Left hindlimb (tissue), 1 donor: Measurements from ENCODE around the gene STRN3.

Experiments used
- DNase-seq: peaks from one replicate; pipeline ENCODE4 v3.0.0-alpha.2; 2018

The STRN3 gene

DNA sequence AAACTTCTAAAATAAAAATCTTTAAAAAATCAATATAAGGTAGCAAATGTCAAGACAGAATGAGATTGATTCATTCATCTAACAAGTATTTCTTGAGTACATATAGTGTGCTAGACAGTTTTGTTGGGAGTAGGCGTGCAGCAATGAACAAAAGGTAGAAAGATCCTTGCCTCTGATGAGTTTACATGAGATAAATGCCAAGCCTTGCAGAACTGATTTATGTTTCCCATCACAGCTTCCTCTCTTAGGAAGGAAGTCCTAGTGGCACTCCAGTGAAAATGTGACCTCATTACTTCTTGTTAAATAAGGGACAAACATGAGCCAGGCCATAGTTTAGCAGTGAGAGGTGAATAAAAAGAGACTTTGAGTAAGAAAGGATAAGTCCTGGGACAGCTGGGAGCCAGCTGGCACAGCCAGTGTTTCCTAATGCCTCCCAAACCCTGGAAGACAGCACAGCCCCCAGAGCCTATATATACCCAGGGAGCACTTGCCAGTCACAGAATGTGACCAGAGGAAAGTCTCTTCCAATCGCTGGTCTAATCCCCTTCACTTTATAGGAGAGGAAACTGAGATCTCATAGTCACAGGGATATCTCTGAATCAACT, 156.5 kb downstream of the STRN3 start:
- DNase-seq = no peak

DNA sequence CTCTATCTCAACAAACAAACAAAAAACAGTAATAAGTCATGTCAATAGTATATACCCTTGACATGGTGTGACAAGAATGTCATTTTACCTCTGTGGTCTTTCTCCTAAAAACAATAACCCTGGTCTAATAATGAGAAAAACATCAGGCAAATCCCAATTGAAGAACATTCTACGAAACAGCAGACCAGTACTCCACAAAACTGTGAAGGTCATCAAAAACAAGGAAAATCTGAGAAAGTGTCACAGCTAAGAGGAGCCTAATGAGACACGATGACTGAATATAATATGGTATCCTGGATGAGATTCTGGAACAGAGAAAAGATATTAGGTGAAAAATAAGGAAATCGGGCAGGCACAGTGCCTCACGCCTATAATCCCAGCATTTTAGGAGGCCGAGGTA, 157.4 kb downstream of the STRN3 start:
- DNase-seq = no peak

DNA sequence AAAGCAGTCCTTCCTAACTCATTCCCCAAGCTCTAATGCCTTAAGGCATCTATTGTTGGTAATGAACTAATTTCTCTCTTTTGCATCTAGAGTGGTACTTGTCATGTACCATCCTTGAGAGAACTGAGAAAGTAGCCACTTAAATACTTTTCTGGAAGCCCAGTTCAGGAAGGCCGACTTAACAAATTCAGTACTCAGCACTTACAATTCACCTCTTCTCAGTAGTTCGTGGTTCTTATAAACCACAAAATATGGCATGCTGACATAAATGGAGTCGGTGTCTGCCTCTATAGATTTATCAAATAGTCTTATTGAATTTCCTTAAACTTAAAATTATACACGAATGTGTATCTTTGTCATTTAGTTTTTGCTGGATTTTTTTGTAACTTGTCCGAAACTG, 161.2 kb downstream of the STRN3 start:
- DNase-seq = no peak

DNA sequence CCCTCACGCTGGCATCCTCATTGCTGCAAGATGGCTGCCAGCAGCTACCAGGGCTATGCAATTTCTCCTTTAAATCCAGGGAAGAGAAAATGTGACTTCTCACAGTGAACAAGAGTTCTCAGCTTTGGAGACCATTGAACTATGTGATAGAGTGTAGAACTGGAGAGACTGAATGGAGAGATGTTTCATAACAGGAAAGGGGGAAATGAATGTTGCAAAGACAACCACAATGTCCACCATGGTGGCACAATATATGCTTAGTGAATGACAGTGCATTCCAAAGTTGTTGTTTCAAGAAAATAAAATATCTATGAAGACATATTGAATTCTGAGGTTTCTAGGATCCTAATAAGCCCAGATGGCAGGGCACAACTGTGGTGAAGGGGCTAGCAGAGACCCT, 165.0 kb downstream of the STRN3 start:
- no peak for DNase-seq

DNA sequence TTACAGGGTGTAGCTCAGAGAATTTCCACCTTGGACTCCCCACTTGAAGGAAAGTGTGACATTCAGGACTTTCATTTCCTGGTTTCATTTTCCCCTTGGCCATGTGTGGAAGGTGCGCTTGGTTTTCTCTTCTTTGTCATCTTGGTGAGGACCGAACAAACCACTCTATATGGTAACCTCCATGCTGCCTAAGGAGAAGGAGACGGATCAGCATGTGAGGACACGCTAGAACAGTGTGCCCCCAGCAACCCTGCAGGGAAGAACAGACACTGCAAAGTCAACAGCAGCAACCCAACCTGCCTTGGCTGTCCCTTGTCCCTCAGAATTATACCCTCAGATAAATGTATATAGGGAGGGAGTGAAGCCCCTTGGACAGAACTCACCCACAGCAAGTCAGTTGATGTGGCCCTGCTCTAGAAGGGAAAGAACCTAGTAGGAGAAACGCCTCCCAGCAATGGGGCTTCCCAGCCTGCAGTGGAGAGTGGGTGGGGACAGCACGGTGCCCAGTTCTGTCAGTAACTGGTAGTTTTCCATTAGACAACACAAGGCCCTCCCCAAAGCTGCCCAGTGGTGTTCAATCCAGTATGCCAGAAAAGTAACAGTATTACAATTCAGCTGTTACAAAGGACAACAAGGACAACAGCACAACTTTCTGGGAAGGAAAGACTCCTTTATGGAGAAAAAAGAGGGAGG, 170.7 kb downstream of the STRN3 start:
- no peak for DNase-seq

DNA sequence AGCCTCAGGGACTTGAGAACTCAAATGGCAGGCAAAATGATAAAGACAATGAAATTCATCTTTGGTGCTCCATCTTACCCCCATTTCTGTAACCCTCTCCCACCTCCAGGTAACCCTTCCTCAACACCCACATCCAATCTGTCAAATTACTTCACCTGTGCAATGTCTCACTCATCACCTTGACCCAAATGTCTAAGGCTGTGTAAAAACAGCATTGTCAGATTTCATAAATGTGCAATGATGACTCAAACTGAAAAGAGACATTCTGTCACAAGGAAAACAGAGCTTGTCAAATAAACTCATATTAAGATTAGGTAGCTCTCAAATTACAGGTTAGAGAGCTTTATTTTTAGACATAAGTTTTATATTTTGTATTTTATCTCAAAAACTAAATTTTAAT, 171.7 kb downstream of the STRN3 start:
- DNase-seq = no peak

DNA sequence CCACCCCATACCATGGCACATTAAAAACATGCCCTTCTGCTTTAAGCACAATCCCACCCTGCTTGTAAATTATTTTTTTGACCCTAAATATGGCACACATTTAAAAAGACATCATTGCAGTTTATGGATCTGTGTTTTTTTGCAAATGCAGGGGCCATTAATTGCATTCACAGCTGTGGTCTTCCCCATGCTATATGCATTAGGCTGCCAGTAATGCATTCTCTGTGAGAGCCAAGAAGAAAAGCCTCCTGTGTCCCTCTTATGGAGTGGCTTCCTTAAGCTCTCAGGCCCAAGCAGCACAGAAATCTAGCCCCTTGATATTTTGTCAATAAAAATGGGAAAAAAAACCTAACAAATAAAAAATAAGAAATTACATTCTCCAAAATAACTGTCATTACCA, 172.2 kb downstream of the STRN3 start:
- no peak for DNase-seq

DNA sequence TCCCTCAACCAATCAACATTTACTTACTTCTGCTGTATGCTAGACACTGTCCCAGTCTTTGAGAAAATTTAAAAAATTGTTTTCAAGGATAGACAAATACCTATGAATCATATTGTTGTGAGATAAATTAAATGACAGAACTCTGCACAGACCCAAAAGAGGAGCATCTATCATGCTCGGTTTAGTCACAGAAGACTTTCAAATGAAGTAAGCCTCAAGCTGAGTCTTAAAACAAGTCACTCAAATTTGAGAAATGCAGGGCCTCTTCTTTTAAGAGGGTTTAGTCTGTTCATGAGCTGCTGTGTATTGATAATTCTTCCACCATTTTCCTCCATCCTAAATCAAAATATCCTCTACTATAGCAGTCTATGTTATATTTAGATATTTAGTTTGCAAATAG, 176.2 kb downstream of the STRN3 start:
- DNase-seq = no peak

DNA sequence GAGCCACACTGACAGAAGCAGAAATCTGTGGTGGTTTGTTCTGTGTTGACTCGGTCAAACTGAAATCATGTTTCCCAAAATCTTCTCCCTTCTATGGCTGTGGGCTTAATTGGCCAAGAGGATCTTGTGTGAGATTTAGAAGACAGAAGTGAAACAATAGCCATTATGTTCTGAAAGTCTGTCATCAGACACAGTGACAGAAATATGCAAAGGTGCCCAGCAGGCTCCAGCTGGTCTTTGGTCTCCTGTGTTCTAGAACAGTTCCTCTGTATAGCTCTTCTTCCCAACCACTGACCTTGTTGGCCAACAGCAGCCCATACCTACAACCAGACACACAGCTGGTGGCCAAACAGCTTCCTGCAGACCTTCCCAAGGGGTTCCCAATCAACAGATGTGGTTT, 176.8 kb downstream of the STRN3 start:
- DNase-seq = no peak

DNA sequence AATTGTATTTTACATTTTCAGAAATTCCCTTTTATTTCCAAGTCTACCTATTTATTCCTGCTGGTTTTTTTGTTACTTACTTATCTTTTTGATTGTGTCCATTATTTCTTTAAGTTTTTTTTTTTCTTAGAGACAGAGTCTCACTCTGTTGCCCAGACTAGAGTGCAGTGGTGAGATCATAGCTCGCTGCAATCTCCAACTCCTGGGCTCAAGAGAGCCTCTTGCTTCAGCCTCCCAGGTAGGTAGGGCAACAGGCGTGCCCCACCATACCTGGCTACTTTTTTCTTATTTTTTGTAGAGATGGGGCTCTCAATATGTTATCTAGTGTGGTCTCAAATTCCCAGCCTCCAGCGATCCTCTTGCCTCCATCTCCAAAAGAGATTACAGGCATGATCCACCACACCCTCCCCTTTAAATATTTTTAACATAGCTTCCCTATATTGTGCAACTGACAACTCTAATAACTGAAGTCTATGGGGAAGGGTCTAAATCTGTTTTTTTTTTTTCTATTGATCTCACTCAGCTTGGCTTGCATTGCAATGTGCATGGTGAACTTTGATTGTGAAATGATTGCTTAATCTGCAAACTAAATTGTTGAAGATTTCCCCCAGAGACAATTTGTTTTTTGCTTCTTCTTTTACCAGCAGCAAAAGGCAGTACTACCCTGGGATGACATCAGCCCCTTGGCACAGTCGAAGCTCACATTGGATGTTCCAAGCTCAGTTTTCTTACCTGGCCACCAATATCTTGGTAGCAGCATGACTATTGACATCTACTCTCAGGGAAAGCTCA, 177.5 kb downstream of the STRN3 start:
- DNase-seq = no peak
